ENCODE measurements around the gene SYVN1. TPM values are rescaled to one million over a fixed set of nuclear protein-coding genes. Genes with fewer than 3 reads are reported as not detected.

Gene SYVN1
- total and polyA plus RNA-seq, 12 donors = 9.7 to 124 (median 59.9) TPM

DNA sequence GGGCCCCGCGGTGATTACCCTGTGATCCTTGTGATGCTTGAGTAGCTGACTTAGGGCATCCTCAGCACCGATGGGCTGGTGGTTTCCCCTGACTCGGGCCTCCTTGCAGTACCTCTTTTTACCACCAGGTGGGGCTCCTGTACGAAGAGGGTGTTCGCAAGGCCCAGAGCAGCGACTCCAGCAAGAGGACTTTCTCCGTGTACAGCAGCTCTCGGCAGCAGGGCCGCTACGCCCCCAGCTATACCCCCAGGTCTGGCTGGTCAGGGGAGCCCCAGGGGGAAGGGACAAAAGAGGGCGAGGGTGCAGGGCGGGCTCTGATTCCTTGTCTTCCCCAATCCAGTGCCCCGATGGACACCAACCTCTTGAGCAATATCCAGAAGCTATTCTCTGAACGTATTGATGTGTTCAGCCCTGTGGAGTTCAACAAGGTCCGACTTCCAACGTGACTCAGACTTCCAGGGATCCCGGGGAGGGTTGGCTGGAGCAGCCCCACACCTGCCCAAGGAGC, 23.9 kb downstream of the SYVN1 start:
- WGBS, 4 donors = 6 to 12% (median 9%) methylated on average over 14 to 18 of the region's 18 CpGs

DNA sequence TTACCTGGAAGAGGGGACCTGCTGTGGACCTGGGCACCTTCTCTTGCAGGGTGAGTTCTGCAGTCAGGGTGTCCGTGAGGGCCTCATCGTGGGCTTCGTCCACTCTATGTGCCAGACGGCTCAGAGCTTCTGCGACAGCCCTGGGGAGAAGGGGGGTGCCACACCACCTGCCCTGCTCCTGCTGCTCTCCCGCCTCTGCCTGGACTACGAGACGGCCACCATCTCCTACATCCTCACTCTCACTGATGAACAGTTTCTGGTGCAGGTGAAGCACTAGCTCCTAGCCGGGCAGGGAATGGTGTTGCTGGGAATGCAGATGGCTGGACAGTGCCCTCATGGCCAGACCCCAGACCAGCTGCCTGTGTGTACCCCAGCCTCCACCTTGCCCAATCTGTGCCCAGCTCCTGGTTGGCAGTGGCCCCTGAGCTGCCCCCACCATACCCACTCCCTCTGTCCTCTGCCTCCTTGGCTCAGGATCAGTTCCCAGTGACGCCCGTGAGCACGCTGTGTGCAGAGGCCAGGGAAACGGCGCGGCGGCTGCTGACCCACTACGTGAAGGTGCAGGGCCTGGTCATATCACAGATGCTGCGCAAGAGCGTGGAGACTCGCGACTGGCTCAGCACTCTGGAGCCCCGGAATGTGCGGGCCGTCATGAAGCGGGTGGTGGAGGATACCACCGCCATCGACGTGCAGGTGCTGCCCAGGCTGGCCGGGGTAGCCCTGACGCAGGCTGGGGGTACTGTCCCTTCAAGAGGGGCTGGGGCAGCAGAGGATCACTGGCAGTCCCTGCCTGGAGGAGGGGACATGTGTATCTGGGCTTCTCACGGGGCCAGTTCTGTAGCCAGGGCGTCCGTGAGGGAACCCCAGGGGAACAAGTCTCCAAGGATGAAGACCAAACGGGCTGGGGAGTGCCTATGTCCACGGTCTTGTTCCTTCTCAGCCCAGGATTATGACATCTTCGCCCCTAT, 24.8 kb downstream of the SYVN1 start:
- no peak overlapping the region for H3K4me3 ChIP-seq
- DNase-seq = peak in 1 of 7 donors; percentile 23
- H3K9me3 ChIP-seq (replicated peaks in 1 of 3) = no peaks in the 10 kb centered on the region
- no peaks in the 10 kb centered on the region for H3K27me3 ChIP-seq
- WGBS, 4 donors = 87 to 94% (median 88%) methylated on average over 22 to 36 of the region's 36 CpGs
- peaks cover 0 to 28% of the 10 kb centered on the region in 2 donors for H3K36me3 ChIP-seq (replicated peaks in 1 of 2)
- peaks cover 42 to 44% of the 10 kb centered on the region in 2 donors for H3K4me1 ChIP-seq (replicated peaks in 1 of 2)
- peak overlapping the region in 2 of 5 donors; percentile 23 to 87 for H3K27ac ChIP-seq
- TF ChIP-seq, protein P1, sequence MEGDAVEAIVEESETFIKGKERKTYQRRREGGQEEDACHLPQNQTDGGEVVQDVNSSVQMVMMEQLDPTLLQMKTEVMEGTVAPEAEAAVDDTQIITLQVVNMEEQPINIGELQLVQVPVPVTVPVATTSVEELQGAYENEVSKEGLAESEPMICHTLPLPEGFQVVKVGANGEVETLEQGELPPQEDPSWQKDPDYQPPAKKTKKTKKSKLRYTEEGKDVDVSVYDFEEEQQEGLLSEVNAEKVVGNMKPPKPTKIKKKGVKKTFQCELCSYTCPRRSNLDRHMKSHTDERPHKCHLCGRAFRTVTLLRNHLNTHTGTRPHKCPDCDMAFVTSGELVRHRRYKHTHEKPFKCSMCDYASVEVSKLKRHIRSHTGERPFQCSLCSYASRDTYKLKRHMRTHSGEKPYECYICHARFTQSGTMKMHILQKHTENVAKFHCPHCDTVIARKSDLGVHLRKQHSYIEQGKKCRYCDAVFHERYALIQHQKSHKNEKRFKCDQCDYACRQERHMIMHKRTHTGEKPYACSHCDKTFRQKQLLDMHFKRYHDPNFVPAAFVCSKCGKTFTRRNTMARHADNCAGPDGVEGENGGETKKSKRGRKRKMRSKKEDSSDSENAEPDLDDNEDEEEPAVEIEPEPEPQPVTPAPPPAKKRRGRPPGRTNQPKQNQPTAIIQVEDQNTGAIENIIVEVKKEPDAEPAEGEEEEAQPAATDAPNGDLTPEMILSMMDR (IDR thresholded peaks at IDR 0.05) = no peak
- no peak for TF ChIP-seq POLR2A (IDR thresholded peaks at IDR 0.05)
- intact Hi-C loops (cut with DNase I) = no loop called here

More for the DNA sequence above, 23.9 kb downstream of the SYVN1 start:
- Histone ChIP-seq H3K4me1 (replicated peaks in 1 of 2) (peaks cover 38 to 47% of the 10 kb centered on the region in 2 donors), H3K4me3 (no peak overlapping the region), H3K27me3 (no peaks in the 10 kb centered on the region), H3K36me3 (replicated peaks in 1 of 2) (peaks cover 0 to 33% of the 10 kb centered on the region in 2 donors), H3K27ac (peak overlapping the region in 4 of 5 donors; percentile 69 to 89 (median 83)), H3K9me3 (replicated peaks in 1 of 3) (no peaks in the 10 kb centered on the region)
- intact Hi-C loops (cut with DNase I) = no loop called here
- TF ChIP-seq, protein P1 (IDR thresholded peaks at IDR 0.05) = peak; percentile 98 to 100 (median 98)
- TF ChIP-seq POLR2A (IDR thresholded peaks at IDR 0.05) = peak; percentile 9 to 70
- DNase-seq = peak; percentile 85 to 97 (median 91)

DNA sequence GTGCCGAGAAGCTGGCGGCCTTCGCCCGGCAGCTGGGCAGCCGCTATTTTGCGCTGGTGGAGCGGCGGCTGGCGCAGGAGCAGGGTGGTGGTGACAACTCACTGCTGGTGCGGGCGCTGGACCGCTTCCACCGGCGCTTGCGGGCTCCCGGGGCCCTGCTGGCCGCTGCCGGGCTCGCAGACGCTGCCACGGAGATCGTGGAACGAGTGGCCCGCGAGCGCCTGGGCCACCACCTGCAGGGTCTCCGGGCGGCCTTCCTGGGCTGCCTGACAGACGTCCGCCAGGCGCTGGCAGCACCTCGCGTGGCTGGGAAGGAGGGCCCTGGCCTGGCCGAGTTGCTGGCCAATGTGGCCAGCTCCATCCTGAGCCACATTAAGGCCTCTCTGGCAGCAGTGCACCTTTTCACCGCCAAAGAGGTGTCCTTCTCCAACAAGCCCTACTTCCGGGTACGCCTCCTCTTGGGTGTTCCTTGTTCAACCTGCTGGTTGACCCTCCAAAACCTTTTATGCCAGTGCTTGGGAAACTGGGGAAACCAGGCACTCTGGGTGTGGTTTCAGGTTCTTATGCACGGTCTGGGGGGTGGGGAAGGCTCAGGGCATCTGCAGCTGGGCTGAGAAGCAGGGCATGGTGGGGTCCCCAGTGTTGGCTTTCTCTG, 25.7 kb downstream of the SYVN1 start:
- DNase-seq = no peak
- TF ChIP-seq, protein P1 (IDR thresholded peaks at IDR 0.05) = no peak
- TF ChIP-seq POLR2A (IDR thresholded peaks at IDR 0.05) = no peak
- intact Hi-C loops (cut with DNase I) = no loop called here
- H3K27ac ChIP-seq = no peak overlapping the region
- no peaks in the 10 kb centered on the region for H3K27me3 ChIP-seq
- H3K36me3 ChIP-seq (replicated peaks in 1 of 2) = peaks cover 0 to 28% of the 10 kb centered on the region in 2 donors
- H3K4me1 ChIP-seq (replicated peaks in 1 of 2) = peaks cover 33 to 44% of the 10 kb centered on the region in 2 donors
- no peak overlapping the region for H3K4me3 ChIP-seq
- 92 to 97% (median 95%) methylated on average over 12 to 38 of the region's 38 CpGs for WGBS, 4 donors
- no peaks in the 10 kb centered on the region for H3K9me3 ChIP-seq (replicated peaks in 1 of 3)
